Stomach (tissue), 9 donors: ENCODE measurements around the gene COL1A2. TPM values are rescaled to one million over a fixed set of nuclear protein-coding genes. Genes with fewer than 3 reads are reported as not detected.
A peak's percentile ranks its signal among the peaks of the same experiment; 100 is the strongest.

Experiments
- DNase-seq, 2 donors: peaks; one replicate each; pipeline versions ENCODE4 v3.0.0 to v3.0.0-alpha.2; 2013 to 2019
- H3K27ac ChIP-seq, 5 donors: fragments of 200-600 bp in 4 of 5; sonication (generic) in 4 of 5; one replicate each; pipeline ENCODE4 v1.5.1; 2013 to 2019; ENCODE audit warnings: mild to moderate bottlenecking in 1 of 5, moderate library complexity in 1 of 5
- H3K27me3 ChIP-seq, 3 donors: fragments of 200-600 bp; sonication (generic); one replicate each; pipeline ENCODE4 v1.5.1; 2017 to 2019; ENCODE audit warnings: mixed run types in 1 of 3
- H3K36me3 ChIP-seq, 4 donors: fragments of 200-600 bp; sonication (generic); 1 replicate in 3 of 4; 2 replicates in 1 of 4; pipeline ENCODE4 v1.5.1; 2016 to 2019
- H3K4me1 ChIP-seq, 4 donors: fragments of 200-600 bp; sonication (generic); one replicate each; pipeline ENCODE4 v1.5.1; 2016 to 2019
- H3K4me3 ChIP-seq, 4 donors: fragments of 200-600 bp; sonication (generic) in 3 of 4; one replicate each; pipeline ENCODE4 v1.5.1; 2016 to 2019; ENCODE audit warnings: mild to moderate bottlenecking in 1 of 4
- H3K9me3 ChIP-seq, 4 donors: fragments of 200-600 bp; sonication (generic); one replicate each; pipeline ENCODE4 v1.5.1; 2016 to 2019
- CTCF ChIP-seq, 7 experiments: fragments of 450-650 bp in 4 of 7; fragments of 200-600 bp in 3 of 7; sonication (generic) in 3 of 7; IDR thresholded peaks; one replicate each; pipeline ENCODE4 v1.5.1; 2016 to 2019; ENCODE audit warnings: antibody characterized with exemption in 7 of 7, control low read depth in 2 of 7, mild to moderate bottlenecking in 1 of 7
- EP300 ChIP-seq: sonication (generic); formaldehyde crosslinking; IDR thresholded peaks from one replicate; pipeline ENCODE4 v1.6.1; 2017; ENCODE audit warnings: antibody characterized with exemption
- POLR2A ChIP-seq, 4 donors: fragments of 450-650 bp; IDR thresholded peaks; one replicate each; pipeline ENCODE4 v1.6.1; 2016; ENCODE audit warnings: antibody characterized with exemption in 4 of 4, control low read depth in 2 of 4, mild to moderate bottlenecking in 1 of 4, moderate library complexity in 1 of 4
- POLR2AphosphoS5 ChIP-seq, 3 donors: sonication (generic); formaldehyde crosslinking; IDR thresholded peaks; one replicate each; pipeline ENCODE4 v1.6.1; 2016; ENCODE audit warnings: antibody characterized with exemption in 3 of 3
- WGBS, 5 donors: extraction: QIAGEN DNeasy Blood & Tissue Kit in 3 of 5; methylation state at CpG; one replicate each; pipeline versions ENCODE4 v1.1.5 to v1.1.7; 2013 to 2018; 5-methylcytosine and 5-hydroxymethylcytosine counted together
- intact Hi-C: fragments of 100-400 bp; cut with DNase I; formaldehyde crosslinking; loops from one replicate; pipeline ENCODE4 v1.15.1; 2023; ENCODE audit warnings: low total_unique reads
- polyA plus RNA-seq, 3 donors: library from polyadenylated mRNA; stranded (reverse); fragments of 200-250 nt; gene quantifications; one replicate each; pipeline ENCODE4 v1.2.3, GENCODE V29; 2013
- total RNA-seq, 5 donors: library from RNA; depleted of rRNA; stranded (reverse); fragments of >200 nt; gene quantifications; one replicate each; pipeline versions ENCODE4 v1.1.0 to v1.2.3, GENCODE V29; 2014 to 2016
- donor health status: healthy with polysubstance abuse.
- donor health status: Bipolar disorder and iron deficiency.
- donor health status: healthy.

The COL1A2 gene
- total and polyA plus RNA-seq, 8 donors = 30.9 to 3,975 (median 82.5) TPM

- Histone ChIP-seq H3K4me1 (peaks cover 0 to 10% (median 0%) of the 10 kb centered on the region in 4 donors), H3K4me3 (no peak overlapping the region), H3K36me3 (no peaks in the 10 kb centered on the region), H3K27ac (no peak overlapping the region), H3K27me3 (no peaks in the 10 kb centered on the region), H3K9me3 (no peaks in the 10 kb centered on the region)
- peak; percentile 66 to 90 for DNase-seq
- WGBS, 5 donors = 19 to 23% (median 21%) methylated on average over 6 of the region's 6 CpGs
- intact Hi-C loops = no loop called here
- TF ChIP-seq CTCF (IDR thresholded peaks at IDR 0.05) = peak in 4 of 7 experiments; percentile 57 to 72 (median 65)
- TF ChIP-seq EP300 = no peak
Measured at GRCh38 chr7:94436018-94436604, 41.4 kb downstream of the COL1A2 start.

GRCh38 chr7:94436700-94437099 is 42.0 kb downstream of the COL1A2 start:
- Histone ChIP-seq H3K4me1 (peaks cover 0 to 10% (median 0%) of the 10 kb centered on the region in 4 donors), H3K4me3 (no peak overlapping the region), H3K27ac (no peak overlapping the region), H3K9me3 (no peaks in the 10 kb centered on the region), H3K36me3 (no peaks in the 10 kb centered on the region), H3K27me3 (no peaks in the 10 kb centered on the region)
- WGBS, 5 donors = 89 to 97% (median 92%) methylated on average over 4 of the region's 4 CpGs
- intact Hi-C loops = no loop called here
- no peak for DNase-seq
- no peak for TF ChIP-seq EP300
- no peak for TF ChIP-seq POLR2AphosphoS5 (IDR thresholded peaks at IDR 0.05)
- TF ChIP-seq POLR2A (IDR thresholded peaks at IDR 0.05) = no peak
- TF ChIP-seq CTCF (IDR thresholded peaks at IDR 0.05) = no peak

GRCh38 chr7:94439893-94440381 is 45.2 kb downstream of the COL1A2 start:
- TF ChIP-seq POLR2AphosphoS5 (IDR thresholded peaks at IDR 0.05) (no peak), CTCF (IDR thresholded peaks at IDR 0.05) (no peak), EP300 (no peak)
- H3K27ac ChIP-seq = no peak overlapping the region
- no peak overlapping the region for H3K4me3 ChIP-seq
- no peaks in the 10 kb centered on the region for H3K27me3 ChIP-seq
- H3K9me3 ChIP-seq = no peaks in the 10 kb centered on the region
- H3K36me3 ChIP-seq = no peaks in the 10 kb centered on the region
- H3K4me1 ChIP-seq = peaks cover 0 to 10% (median 3%) of the 10 kb centered on the region in 4 donors
- WGBS, 5 donors = 62 to 71% (median 68%) methylated on average over 3 of the region's 3 CpGs
- no peak for DNase-seq
- intact Hi-C loops = no loop called here

GRCh38 chr7:94440451-94441039 is 45.9 kb downstream of the COL1A2 start:
- Histone ChIP-seq H3K36me3 (no peaks in the 10 kb centered on the region), H3K9me3 (no peaks in the 10 kb centered on the region), H3K4me3 (no peak overlapping the region), H3K27me3 (no peaks in the 10 kb centered on the region), H3K27ac (no peak overlapping the region), H3K4me1 (peaks cover 0 to 10% (median 4%) of the 10 kb centered on the region in 4 donors)
- WGBS, 5 donors = 43 to 56% (median 45%) methylated on average over 7 of the region's 7 CpGs
- intact Hi-C loops = no loop called here
- TF ChIP-seq POLR2A (IDR thresholded peaks at IDR 0.05) = no peak
- no peak for TF ChIP-seq POLR2AphosphoS5 (IDR thresholded peaks at IDR 0.05)
- no peak for TF ChIP-seq CTCF (IDR thresholded peaks at IDR 0.05)
- no peak for TF ChIP-seq EP300
- DNase-seq = peak in 1 of 2 donors; percentile 70
